HL-60 (cell line): Measurements from ENCODE around the gene CRTC1.

Experiments
- GABPA ChIP-seq: IDR thresholded peaks from 2 replicates; pipeline ENCODE4 v1.6.1; 2012; ENCODE audit warnings: low read depth
- POLR2AphosphoS5 ChIP-seq: IDR thresholded peaks from 2 replicates; pipeline ENCODE4 v1.6.1; 2012; ENCODE audit warnings: low read depth
- SPI1 ChIP-seq: IDR thresholded peaks from 2 replicates; pipeline ENCODE4 v1.6.1; 2012; ENCODE audit warnings: low read depth, mild to moderate bottlenecking, borderline replicate concordance
- TF ChIP-seq, protein P1 (sequence below): IDR thresholded peaks from one replicate; pipeline ENCODE4 v1.5.1; 2011; ENCODE audit warnings: low read length, control low read depth, inconsistent platforms; ENCODE audit not compliant: insufficient read depth

DNA sequence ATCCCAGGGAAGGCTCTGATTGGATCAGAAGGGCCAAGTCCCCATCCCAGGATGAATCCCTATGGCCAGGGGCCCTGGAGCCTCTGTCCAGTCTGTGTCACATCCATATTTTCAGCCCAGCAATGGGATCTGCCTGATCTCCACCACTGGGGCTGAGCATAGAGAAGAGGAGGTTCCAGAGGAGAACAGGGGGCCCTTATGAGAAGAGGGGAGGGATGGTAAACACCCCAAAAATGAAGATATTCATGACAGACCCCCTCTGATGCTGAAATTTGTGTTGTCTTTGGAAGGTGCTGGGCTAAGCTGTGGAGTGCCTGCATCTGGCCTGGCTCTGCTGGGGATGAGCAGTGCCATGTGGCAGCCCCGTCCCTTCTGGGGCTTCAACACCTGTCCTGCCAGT is 32.2 kb upstream of the CRTC1 start:
- TF ChIP-seq, protein P1, sequence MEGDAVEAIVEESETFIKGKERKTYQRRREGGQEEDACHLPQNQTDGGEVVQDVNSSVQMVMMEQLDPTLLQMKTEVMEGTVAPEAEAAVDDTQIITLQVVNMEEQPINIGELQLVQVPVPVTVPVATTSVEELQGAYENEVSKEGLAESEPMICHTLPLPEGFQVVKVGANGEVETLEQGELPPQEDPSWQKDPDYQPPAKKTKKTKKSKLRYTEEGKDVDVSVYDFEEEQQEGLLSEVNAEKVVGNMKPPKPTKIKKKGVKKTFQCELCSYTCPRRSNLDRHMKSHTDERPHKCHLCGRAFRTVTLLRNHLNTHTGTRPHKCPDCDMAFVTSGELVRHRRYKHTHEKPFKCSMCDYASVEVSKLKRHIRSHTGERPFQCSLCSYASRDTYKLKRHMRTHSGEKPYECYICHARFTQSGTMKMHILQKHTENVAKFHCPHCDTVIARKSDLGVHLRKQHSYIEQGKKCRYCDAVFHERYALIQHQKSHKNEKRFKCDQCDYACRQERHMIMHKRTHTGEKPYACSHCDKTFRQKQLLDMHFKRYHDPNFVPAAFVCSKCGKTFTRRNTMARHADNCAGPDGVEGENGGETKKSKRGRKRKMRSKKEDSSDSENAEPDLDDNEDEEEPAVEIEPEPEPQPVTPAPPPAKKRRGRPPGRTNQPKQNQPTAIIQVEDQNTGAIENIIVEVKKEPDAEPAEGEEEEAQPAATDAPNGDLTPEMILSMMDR = no peak
- no peak for TF ChIP-seq GABPA
- no peak for TF ChIP-seq POLR2AphosphoS5
- no peak for TF ChIP-seq SPI1
